CD4-positive, alpha-beta T cell treated with Interleukin-15 for 4 hours (primary cell): Measurements from ENCODE around the gene ZBTB8A.
"Not testable (repeated sequence)": the region's sequence is repeated elsewhere in the genome, so short reads cannot be mapped to it uniquely, and the experiment has no call there.

Source experiments
- DNase-seq: peaks from one replicate; pipeline ENCODE4 v3.0.0-alpha.2; 2020; ENCODE audit warnings: low spot score

ZBTB8A gene

GRCh38 chr1:32538887-32539583, at the start of gene ZBTB8A:
ZBTB8A (plus strand) TSS chr1:32539427; CDS start chr1:32592932, 53,505 bp downstream.
- DNase-seq: no peak

- no peak for DNase-seq
Observed at GRCh38 chr1:32489774-32490454, 49.3 kb upstream of the ZBTB8A start.

- no peak for DNase-seq
Observed at GRCh38 chr1:32491386-32491785, 47.8 kb upstream of the ZBTB8A start.

GRCh38 chr1:32494196-32494595, 45.0 kb upstream of the ZBTB8A start:
- DNase-seq: no peak

- no peak for DNase-seq
Observed at GRCh38 chr1:32494711-32495337, 44.4 kb upstream of the ZBTB8A start.

GRCh38 chr1:32496127-32496526, 43.1 kb upstream of the ZBTB8A start:
- DNase-seq: no peak

GRCh38 chr1:32498751-32499150, 40.5 kb upstream of the ZBTB8A start:
- DNase-seq: no peak

GRCh38 chr1:32500387-32501209, 38.6 kb upstream of the ZBTB8A start:
- no peak for DNase-seq

GRCh38 chr1:32501865-32502264, 37.4 kb upstream of the ZBTB8A start:
- no peak for DNase-seq

GRCh38 chr1:32503153-32503552, 36.1 kb upstream of the ZBTB8A start:
- no peak for DNase-seq

- DNase-seq: no peak
Observed at GRCh38 chr1:32507021-32507420, 32.2 kb upstream of the ZBTB8A start.

- no peak for DNase-seq
Observed at GRCh38 chr1:32508761-32509160, 30.5 kb upstream of the ZBTB8A start.

- no peak for DNase-seq
Observed at GRCh38 chr1:32509939-32510338, 29.3 kb upstream of the ZBTB8A start.

- DNase-seq: no peak
Observed at GRCh38 chr1:32516402-32516801, 22.8 kb upstream of the ZBTB8A start.

- DNase-seq: no peak
Observed at GRCh38 chr1:32518976-32519375, 20.3 kb upstream of the ZBTB8A start.

- DNase-seq: no peak
Observed at GRCh38 chr1:32521165-32521564, 18.1 kb upstream of the ZBTB8A start.

- no peak for DNase-seq
Observed at GRCh38 chr1:32525053-32525452, 14.2 kb upstream of the ZBTB8A start.

GRCh38 chr1:32525661-32526444, 13.4 kb upstream of the ZBTB8A start:
- DNase-seq: no peak

- not testable (repeated sequence) for DNase-seq
Observed at GRCh38 chr1:32528550-32528949, 10.7 kb upstream of the ZBTB8A start.

GRCh38 chr1:32533792-32534327, 5.4 kb upstream of the ZBTB8A start:
- DNase-seq: no peak

GRCh38 chr1:32536117-32536516, 3.1 kb upstream of the ZBTB8A start:
- DNase-seq: no peak
